Breast epithelium (tissue), 3 donors: Measurements from ENCODE around the gene PNPLA7.
"Not testable (repeated sequence)": the region's sequence is repeated elsewhere in the genome, so short reads cannot be mapped to it uniquely, and the experiment has no call there.

ENCODE experiments used
- CTCF ChIP-seq, 3 donors: fragments of 450-650 bp; IDR thresholded peaks; one replicate each; pipeline ENCODE4 v1.5.1; 2016 to 2017; ENCODE audit warnings: antibody characterized with exemption in 3 of 3, mild to moderate bottlenecking in 3 of 3, moderate library complexity in 3 of 3
- POLR2A ChIP-seq: fragments of 450-650 bp; IDR thresholded peaks from one replicate; pipeline ENCODE4 v1.6.1; 2016; ENCODE audit warnings: antibody characterized with exemption, mild to moderate bottlenecking, moderate library complexity

GRCh38 chr9:137511126-137511525 is 39.1 kb downstream of the PNPLA7 start:
- TF ChIP-seq CTCF (IDR thresholded peaks at IDR 0.05); POLR2A: not testable (repeated sequence)
